Activated CD4-positive, alpha-beta T cell treated with anti-CD3 and anti-CD28 coated beads, Interleukin-2, Interleukin-6, amounts not matched to agents 100 ng/mL and 50 ng/mL, durations not matched to agents 16 hours and 8 hours (primary cell): ENCODE results near the gene TTLL5.
A peak's percentile ranks its signal among the peaks of the same experiment; 100 is the strongest.

ENCODE experiments used
- DNase-seq: peaks from one replicate; pipeline ENCODE4 v3.0.0-alpha.2; 2020

Gene TTLL5

DNA sequence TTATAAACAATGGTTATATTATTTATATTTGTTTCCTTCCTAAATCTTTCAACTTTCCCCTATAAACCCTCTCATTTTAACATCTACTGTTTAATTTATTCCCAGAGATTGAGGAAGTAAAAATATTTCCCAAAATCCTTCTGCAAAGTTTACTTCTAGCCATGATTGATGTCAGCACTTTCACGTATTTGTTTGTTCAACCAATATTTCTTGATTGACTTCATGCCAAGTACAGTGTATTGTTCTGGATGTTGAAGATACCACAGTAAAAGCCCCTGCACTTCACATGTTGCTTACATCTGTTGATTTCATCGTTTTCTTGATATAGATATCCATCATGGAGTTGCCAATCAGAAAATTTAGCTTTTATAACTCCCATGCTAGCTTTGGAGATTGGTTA, 81.8 kb downstream of the TTLL5 start:
- no peak for DNase-seq

DNA sequence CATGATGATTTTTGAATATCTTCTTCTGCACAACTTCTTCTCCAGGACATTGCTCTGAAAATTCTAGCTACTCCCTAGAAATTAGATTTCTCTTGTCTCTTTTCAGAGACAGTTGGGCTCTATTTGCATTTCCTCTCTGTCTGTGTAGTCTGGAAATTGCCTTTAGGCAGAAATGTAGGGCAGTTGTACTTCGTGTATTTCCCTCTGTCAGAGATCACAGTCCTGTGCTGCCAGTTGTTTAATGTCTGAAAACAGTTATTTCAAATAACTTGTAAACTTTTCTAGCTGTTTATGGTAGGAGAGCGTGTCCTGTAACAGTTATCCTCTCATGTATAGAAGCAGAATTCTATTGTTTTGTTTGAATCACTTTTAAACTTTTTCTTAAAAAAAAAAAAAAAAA, 86.9 kb downstream of the TTLL5 start:
- no peak for DNase-seq

DNA sequence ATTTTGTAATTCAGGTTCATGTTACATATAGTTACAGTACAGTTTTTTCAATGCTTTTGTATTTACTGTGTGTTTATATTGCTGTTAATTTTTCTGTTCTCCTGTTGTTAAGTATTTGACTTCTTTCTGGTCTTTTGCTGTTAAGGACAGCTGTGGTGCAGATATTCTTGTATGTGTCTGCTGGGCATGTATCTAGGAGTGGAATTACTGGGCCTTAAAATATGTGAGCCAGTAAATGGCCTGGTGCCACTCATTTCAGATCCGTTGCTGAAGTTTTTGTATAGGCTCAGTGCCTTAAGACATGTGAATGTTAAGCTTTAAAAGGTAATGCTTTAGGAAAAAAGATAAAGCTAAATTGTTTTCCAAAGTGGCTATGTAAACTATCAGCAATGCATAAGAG, 87.3 kb downstream of the TTLL5 start:
- no peak for DNase-seq

DNA sequence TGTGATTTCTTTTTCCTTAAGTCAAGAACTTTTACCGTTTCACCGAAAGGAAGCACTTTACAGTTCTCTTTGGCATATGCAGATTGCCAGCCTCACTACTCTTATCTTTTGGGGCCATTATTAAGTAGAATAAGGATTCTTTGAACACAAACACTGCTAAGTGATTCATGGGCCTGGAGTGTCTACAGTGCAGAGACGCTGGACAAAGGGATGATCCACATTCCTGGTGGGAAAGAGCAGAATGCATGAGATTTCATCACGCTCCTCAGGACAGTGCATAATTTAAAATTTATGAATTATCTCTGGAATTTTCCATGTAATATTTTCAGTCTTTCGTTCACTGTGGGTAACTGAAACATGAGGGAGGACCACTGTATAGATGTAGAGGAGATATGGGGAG, 90.2 kb downstream of the TTLL5 start:
- no peak for DNase-seq

DNA sequence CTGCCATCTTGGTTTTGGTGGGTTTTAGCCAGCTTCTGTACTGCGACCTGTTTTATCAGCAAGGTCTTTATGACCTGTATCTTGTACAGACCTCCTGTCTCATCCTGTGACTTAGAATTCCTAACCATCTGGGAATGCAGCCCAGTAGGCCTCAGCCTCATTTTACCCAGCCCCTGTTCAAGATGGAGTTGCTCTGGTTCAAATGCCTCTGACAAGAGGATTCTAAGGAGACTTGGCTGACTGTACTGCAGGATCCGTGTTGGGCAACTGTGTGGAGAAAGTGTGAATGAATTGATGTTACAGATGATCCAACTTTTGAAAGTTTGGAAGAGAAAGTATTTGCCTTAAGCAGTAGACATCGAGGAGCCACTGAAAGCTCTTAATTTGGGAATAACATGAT, 91.0 kb downstream of the TTLL5 start:
- no peak for DNase-seq

DNA sequence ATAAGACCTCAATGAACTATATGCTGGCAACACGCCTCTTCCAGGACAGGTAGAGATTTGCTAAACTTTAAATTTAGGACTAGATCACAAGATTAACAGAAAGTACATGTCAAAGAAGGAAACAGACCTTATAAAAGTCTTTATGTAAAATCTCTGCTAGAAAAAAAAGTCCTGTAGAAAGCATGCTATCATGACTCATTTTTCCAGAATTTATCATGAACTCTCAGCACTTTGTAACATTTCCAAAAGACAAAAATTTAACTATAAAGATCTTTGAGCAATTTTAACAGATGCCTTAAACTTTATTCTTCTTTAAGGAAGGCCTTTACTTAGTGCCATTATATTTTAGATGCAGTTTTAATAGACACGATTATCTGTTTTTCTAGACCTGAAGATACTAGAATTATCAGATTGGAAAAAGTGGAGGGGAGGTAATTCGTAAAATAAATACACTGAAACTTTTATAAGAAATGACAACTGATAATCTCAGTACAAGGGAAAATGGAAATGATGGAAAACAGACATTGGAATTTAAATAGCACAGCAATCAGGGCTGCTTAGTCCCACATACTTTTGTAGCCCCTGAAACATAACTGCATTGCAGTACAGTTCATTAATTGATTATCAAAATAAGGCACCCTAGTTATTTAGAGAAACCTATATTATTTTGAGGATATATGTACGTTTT, 92.0 kb downstream of the TTLL5 start:
- DNase-seq = no peak

DNA sequence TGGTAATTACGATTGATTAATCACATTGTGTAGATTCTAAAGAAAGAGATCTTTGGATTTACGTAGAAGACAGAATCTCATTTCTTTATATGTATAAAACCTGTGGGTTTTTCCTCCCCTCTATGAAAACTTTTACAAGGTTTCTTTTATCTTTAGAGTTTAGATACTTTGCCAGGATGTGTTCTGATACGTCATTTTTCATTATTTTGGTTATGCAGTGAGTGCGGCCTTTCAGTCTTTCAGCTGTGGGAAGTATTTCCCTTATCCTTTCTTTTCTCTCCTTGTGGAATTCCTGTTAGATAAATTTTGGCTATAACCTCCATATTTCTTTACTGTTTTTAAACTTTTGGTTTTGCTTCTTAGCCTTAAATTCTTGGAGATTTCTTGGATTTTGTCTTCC, 92.7 kb downstream of the TTLL5 start:
- DNase-seq = no peak

DNA sequence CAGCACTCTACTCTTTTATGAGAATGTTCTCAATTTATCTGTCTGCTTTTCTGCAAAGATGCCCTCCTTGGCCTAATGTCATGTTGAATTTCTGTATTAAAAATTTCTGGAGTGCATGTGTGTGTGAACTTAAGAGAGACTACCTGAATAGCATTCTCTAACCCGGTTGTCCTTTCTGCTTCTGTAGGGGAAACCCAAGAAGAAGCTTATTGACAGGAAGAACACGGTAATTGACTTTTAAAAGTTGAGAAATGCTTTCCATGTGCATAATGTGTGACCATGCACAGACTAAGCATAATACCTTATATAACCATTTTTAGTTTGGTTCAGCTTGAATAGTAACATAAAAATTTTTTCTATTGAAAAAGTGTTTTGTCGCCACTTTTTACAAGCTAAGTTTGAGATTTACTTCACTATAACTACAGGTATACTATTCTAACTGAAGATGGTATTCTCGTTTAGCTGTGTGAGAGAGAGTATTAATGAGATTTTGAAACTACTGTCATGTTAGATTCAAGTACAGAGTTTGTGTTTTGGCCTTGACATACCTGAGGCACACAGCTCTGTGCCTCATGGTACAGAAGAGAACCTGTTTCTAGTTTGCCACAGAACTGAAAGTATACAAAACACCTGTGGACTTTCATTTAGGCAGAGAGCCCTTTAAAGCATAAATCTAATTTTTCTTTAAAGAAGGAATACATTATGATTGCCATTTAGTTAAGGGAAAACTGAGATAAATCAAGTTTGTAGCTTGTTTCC, 96.8 kb downstream of the TTLL5 start:
- no peak for DNase-seq

DNA sequence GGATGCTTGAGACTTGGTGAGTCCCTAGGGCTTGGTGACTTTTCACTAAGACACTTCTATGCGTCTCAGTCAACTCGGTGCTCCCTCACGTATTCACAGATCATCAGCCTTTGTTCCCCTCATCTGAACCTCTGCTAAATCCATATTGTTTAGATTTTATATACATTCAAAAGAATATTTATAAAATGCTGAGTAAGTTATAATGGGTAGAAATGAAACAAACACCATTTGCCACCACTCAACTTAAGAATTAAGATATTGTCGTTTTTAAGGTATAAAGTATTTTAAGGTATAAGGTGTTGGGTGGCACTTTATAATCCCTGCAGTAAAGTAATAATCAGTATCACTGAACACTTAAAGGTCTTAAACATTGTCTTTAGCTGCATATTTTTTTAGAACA, 103.0 kb downstream of the TTLL5 start:
- DNase-seq = no peak

DNA sequence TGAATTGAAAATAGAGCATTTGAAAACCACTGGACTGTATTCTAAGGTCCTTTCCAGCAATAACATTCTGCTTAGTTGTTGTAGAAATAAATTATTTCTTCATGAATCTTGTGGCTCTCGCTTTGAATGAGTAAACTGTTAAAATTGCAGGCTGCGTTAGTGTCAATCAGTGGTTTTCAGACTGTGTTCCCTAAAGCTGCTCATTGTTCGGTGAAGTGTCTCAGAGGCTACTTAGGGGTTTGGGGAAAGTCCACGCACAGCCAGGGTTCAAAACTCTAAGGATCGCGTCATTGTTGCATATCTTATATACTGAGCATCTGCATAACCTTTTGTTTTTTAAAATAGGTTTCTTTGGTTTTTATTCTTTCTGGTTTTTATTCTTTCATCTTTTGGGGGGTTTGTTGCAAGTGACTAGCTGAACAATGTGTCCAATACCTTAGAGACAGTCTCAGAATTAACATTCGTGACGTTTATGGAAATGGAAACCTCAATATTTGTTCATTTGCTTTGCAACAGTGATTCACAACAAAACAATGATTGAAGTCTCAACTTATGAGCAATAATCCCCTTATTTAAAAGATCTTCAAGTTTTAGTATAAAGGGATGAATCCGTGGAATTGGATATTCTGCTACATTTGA, 108.1 kb downstream of the TTLL5 start:
- peak; percentile 2 for DNase-seq

DNA sequence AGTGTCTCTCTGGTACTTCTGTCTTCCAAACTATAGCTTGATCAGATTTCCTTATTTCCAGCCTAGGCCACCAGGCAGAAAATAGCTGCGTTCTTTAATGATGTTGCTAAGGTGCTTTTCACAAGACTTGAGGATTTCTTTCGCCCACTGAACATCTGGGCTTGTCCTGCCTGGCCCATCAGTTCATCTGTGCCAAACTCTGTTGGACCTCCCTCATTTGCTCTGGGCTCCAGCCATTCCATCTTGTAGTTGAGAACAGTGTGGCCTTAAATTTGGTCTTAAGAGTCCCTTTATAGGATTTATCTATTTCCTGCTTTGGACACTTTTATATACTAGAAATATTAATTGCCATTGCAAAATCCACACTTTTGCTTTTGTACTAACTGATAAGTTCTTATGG, 109.6 kb downstream of the TTLL5 start:
- no peak for DNase-seq

DNA sequence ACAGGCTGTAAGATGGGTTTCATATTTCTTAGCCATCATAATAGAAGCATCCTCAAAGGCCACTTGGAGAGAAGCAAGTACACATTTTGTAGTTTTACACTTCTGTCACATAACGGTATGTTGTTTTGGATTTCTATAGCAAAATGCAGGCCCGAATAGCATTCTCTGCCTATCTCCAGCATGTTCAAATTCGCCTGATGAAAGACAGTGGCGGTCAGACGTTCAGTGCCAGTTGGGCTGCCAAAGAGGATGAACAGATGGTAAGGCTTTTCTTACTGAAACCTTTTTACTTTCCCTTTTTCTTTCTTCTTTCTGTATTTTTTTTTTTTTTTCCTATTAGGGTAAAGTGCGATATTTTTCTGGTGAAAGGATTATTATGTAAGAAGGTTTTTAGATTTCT, 110.5 kb downstream of the TTLL5 start:
- no peak for DNase-seq

DNA sequence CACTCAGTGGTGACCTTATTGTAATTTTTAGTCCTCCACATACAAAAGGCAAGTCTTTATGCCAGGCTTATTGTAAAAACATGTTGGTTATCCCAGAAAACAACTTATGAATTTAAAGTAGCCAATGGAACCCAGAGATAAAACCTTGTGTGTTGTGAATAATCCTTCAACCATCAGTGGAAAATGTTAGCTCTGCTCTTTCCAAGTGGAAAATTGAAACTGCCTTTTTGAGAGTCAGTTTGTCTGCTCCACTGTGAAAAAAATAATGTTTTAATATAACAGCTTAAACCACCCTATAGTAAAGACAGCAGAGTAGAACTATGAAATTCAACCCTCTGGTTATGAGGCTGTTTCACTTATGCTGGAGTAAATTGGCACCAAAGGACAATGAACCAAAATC, 112.0 kb downstream of the TTLL5 start:
- no peak for DNase-seq

DNA sequence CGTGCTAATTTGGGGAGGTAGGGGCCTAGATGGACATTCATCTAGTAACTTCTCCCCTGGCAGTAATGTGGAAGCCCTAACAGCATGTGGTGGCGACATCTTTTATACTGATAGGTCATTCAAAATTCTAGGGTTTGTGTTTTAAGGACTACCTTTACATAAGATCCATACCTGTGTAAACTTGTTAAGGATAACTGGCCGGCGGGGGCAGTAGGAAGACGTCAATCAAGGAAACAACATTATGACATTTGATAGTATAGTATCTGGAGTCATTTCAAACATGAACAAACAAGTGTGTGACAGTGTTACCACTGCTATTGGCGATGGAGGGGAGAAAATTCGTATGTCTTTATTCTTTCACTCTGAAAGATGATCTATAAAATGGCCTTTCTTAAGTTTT, 120.0 kb downstream of the TTLL5 start:
- DNase-seq = no peak

DNA sequence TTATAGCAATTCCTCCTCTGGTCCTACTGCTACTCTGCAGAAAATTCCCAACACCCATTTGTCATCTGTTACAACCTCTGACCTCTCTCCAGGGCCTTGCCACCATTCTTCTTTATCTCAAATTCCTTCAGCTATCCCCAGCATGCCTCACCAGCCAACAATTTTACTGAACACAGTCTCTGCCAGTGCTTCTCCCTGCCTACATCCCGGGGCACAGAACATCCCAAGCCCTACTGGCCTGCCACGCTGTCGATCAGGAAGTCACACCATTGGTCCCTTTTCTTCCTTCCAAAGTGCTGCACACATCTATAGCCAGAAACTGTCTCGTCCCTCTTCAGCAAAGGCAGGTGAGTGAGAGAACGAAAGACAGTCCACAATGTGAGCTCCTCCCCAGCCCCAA, 122.1 kb downstream of the TTLL5 start:
- no peak for DNase-seq

DNA sequence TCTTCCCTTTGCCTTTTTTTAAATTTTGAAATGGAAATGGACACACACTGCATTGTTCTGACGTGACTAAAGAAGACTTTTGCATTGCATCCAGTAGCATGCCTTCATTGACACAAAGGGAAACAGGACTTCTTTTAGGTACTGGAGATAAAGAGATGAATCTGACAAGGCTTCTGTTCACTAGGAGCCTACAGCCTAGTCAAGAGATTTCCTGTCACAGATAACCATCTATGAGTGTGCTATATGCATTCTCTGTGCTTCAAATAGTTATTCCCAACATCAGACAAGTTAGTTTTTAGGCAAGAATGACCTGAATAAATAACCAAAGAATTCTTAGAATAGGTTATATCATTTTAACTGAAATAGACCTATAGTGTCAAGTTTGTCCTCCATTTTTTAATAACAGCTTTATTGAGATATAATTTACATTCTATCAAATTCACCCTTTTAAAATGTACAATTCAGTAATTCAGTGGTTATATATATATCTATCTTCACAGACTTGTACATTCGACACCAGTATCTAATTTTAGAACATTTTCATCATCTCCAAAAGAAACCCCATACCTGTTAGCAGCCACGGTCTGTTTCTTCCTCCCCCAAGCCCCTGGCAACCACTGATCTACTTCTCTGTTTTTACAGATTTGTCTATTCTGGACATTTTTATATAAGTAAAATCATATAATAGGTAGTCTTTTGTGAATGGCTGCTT, 122.7 kb downstream of the TTLL5 start:
- no peak for DNase-seq

DNA sequence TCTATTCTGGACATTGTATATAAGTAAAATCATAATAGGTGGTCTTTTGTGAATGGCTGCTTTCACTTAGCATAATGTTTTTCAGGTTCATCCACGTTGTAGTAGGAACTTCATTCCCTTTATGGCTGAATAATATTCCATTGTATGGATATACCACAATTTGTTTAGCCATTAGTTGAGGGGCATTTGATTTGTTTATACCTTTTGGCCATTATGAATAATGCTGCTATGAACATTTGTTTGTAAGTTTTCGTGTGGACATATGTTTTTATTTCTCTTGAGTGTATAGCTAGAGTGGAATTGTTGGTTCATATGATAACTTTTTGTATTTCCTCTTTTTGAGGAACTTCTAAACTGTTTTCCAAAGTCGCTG, 123.3 kb downstream of the TTLL5 start:
- DNase-seq = no peak

DNA sequence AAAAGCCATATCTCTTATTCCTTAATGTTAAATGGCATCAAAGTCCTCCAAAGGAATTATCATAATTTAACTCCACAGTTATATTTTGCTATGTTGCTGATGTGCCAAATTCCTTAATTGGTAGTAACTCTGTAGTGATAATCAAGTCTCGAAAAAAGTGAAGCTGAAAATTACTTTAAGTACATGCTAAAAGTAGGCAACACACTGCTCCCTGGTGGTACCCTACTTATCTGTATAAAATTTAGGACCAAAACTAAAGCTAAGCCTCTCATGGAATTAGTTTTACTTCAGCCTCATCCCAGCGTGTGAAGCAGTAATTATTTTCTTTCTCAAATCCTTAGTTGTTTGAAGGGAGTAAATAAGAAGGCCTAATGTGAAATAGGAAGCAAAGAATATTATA, 132.8 kb downstream of the TTLL5 start:
- DNase-seq = no peak

DNA sequence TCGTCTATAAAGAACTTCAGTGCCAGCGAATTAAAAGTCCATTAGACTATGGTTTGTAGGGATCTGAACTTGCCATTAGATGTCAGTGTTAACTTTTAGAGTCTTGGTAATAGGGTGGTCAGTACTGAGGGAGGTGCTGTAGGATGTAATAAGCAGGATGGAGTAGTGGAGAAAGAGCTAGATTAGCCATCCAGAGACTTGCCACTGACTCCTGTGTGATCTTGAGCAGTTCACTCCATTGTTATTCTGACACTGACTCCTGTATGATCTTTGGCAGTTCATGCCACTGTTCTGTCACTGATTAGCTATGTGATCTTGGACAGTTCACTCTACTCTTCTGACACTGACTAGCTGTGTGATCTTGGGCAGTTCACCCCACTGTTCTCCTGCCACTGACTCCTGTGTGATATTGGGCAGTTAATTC, 133.6 kb downstream of the TTLL5 start:
- DNase-seq = no peak

DNA sequence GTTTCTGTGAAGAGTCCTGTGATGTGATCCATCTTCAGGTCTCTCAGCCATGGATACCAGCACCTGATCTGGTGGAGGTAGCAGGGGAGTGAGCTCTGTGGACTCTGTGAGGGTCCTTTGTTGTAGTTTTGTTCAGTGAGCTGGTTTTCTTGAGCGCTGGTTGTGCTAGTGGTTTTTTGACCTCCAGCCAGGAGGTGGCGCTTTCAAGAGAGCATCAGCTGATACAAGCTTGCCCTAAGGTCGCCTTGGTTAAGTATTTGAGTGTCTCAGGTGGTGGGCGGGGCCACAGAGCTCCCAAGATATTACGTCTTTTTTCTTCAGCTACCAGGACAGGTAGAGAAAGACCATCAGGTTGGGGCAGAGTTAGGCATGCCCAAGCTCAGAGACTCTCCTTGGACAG, 139.7 kb downstream of the TTLL5 start:
- DNase-seq = peak; percentile 8

DNA sequence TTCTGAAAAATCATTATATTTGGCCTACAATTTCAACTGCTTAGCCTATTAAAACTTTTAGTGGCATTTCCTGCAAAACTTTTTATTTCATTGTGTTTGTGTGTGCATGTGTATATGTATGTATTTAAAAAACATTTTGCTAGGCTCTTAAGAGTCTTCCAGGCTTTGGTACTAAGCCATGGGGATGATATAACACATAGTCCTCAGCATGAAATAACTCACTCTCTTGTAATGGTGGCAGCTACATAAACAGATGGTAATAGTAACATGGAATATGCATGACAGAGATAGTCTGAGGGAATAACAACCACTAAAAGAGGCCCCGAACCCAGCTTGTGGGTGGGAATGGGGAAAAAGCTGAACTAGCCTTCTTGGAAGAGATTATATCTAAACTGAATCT, 141.4 kb downstream of the TTLL5 start:
- DNase-seq = no peak

DNA sequence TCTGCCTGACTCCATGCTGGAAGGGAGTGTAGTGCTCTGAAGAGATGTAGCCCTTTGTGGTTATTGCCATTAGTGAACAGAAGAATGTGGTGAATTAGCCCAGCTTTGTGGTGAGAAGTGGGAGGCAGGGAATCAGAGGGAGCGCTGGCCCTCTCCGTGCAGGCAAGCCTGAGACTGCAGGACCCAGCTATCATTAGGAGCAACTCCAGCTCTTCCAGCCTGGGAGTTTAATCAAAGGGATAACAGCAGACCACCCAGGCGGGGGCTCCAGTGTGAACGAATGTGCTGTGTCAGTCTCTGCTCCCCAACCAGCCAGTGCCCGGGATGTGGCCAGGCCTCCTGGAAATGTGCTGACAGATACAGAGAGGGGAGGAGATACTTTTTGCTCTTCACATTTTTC, 142.7 kb downstream of the TTLL5 start:
- no peak for DNase-seq

DNA sequence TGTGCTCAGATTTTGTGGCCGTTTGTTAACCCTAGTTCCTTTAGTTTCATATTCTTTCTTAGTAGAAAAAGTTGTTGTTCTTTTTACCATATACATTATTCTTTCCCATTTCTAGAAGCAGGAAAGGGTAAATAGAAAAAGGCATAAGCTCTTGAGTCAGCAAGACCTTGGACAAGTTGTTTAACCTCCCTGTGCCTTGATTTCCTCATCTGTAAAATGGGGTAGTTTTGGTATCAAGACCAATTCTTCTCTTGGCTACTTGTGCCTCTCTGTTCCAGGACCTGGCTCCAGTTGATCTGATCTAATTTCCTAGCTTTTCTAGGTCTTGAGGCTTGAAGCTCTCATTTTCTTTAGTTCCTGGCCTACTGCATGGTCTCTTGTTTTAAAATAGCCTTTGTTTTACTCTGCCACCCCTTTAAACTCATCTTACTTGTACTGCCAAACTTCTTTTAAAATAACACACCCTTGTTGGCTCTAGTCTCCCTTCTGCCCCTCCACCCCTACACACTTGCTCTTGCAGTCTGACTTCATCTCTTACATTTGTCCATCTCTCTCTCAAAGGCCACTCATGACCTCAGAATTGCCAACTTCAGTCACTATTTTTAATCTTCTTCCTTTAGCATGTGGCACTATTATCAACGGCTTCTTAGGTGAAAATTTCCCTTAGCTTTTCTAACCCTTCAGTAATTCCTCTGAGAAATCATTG, 143.7 kb downstream of the TTLL5 start:
- DNase-seq = no peak
